Neural cell (in vitro differentiated cells): ENCODE data around the gene SLC9A3. TPM values are rescaled to one million over a fixed set of nuclear protein-coding genes. Genes with fewer than 3 reads are reported as not detected.

ENCODE experiments used
- H2AFZ ChIP-seq: fragments of 200-600, 300-800 bp; sonication (generic), shearing (Covaris generic); 2 replicates; pipeline ENCODE4 v1.6.0; 2014; ENCODE audit warnings: low read depth, mild to moderate bottlenecking, antibody characterized with exemption, low read length, moderate library complexity
- H3F3A ChIP-seq: fragments of 200-600 bp; shearing (Covaris generic); 2 replicates; pipeline ENCODE4 v1.6.1; 2016; ENCODE audit warnings: mild to moderate bottlenecking, moderate library complexity, mixed read lengths, antibody characterized with exemption, low read length; ENCODE audit not compliant: insufficient read depth, poor library complexity, severe bottlenecking
- H3K27ac ChIP-seq: fragments of 200-600, 300-800 bp; sonication (generic), shearing (Covaris generic); 2 replicates; pipeline ENCODE4 v1.5.1; 2014; ENCODE audit warnings: mild to moderate bottlenecking, low read length, moderate library complexity
- H3K27me3 ChIP-seq: fragments of 300-800, 200-600 bp; sonication (generic), shearing (Covaris generic); 2 replicates; pipeline ENCODE4 v1.6.0; 2014; ENCODE audit warnings: mild to moderate bottlenecking, low read depth, low read length, moderate library complexity; ENCODE audit not compliant: insufficient read depth
- H3K36me3 ChIP-seq: fragments of 300-800, 200-600 bp; sonication (generic), shearing (Covaris generic); 2 replicates; pipeline ENCODE4 v1.5.1; 2014; ENCODE audit warnings: mild to moderate bottlenecking, antibody characterized with exemption, low read length, moderate library complexity; ENCODE audit not compliant: insufficient read depth
- H3K4me2 ChIP-seq: fragments of 300-800, 200-600 bp; sonication (generic), shearing (Covaris generic); 2 replicates; pipeline ENCODE4 v1.6.0; 2014; ENCODE audit warnings: mild to moderate bottlenecking, low read length
- H3K4me3 ChIP-seq: fragments of 300-800, 200-600 bp; sonication (generic), shearing (Covaris generic); 2 replicates; pipeline ENCODE4 v1.5.1; 2014; ENCODE audit warnings: mild to moderate bottlenecking, low read length, moderate library complexity
- H3K79me2 ChIP-seq: fragments of 200-600 bp; shearing (Covaris generic); replicated peaks from 2 replicates; pipeline ENCODE4 v1.6.0; 2014; ENCODE audit warnings: mild to moderate bottlenecking, low read length, moderate library complexity; ENCODE audit not compliant: insufficient read depth
- H3K9ac ChIP-seq: fragments of 300-800, 200-600 bp; sonication (generic), shearing (Covaris generic); 2 replicates; pipeline ENCODE4 v1.6.1; 2016; ENCODE audit warnings: mild to moderate bottlenecking, low read length, mixed read lengths
- H3K9me2 ChIP-seq: fragments of 200-600 bp; shearing (Covaris generic); 2 replicates; pipeline ENCODE4 v1.6.1; 2016; ENCODE audit warnings: mild to moderate bottlenecking, low read length, mixed read lengths; ENCODE audit not compliant: insufficient read depth
- H3K9me3 ChIP-seq: fragments of 200-600, 300-800 bp; sonication (generic), shearing (Covaris generic); 2 replicates; pipeline ENCODE4 v1.6.1; 2016; ENCODE audit warnings: mild to moderate bottlenecking, mixed run types, low read length, moderate library complexity, mixed read lengths
- H4K20me1 ChIP-seq: fragments of 200-600 bp; shearing (Covaris generic); 2 replicates; pipeline ENCODE4 v1.6.1; 2016; ENCODE audit warnings: mild to moderate bottlenecking, mixed run types; ENCODE audit not compliant: insufficient read depth
- EP300 ChIP-seq: fragments of 450-650 bp; conservative IDR thresholded peaks from 2 replicates; pipeline ENCODE4 v1.6.1; 2014; ENCODE audit warnings: antibody characterized with exemption, mild to moderate bottlenecking, moderate library complexity; ENCODE audit not compliant: poor library complexity, severe bottlenecking
- EZH2 ChIP-seq: fragments of 200-600, 300-800 bp; shearing (Covaris generic), sonication (generic); IDR thresholded peaks from 2 replicates; pipeline ENCODE4 v1.6.1; 2014; ENCODE audit warnings: antibody characterized with exemption, low read length, borderline replicate concordance, mild to moderate bottlenecking; ENCODE audit not compliant: insufficient read depth, poor library complexity, severe bottlenecking
- MXI1 ChIP-seq: fragments of 450-650 bp; conservative IDR thresholded peaks from 2 replicates; pipeline ENCODE4 v1.6.1; 2014; ENCODE audit warnings: antibody characterized with exemption, mild to moderate bottlenecking; ENCODE audit not compliant: poor library complexity, severe bottlenecking
- POLR2AphosphoS5 ChIP-seq: IDR thresholded peaks from 2 replicates; pipeline ENCODE4 v1.6.1; 2012
- RAD21 ChIP-seq: fragments of 450-650 bp; conservative IDR thresholded peaks from 2 replicates; pipeline ENCODE4 v1.6.1; 2014; ENCODE audit warnings: antibody characterized with exemption, mild to moderate bottlenecking, moderate library complexity
- SMC3 ChIP-seq: fragments of 450-650 bp; conservative IDR thresholded peaks from 2 replicates; pipeline ENCODE4 v1.6.1; 2014; ENCODE audit warnings: antibody characterized with exemption, mild to moderate bottlenecking, moderate library complexity; ENCODE audit not compliant: poor library complexity
- TAF1 ChIP-seq: IDR thresholded peaks from 2 replicates; pipeline ENCODE4 v1.6.1; 2012; ENCODE audit warnings: low read depth
- polyA plus RNA-seq: library from polyadenylated mRNA; depleted of rRNA; stranded (reverse); fragments of >200 nt; gene quantifications from 2 replicates; pipeline ENCODE4 v1.2.3, GENCODE V29; 2014
- TF ChIP-seq, protein P1 (sequence below): fragments of 450-650 bp; IDR thresholded peaks from 2 replicates; pipeline ENCODE4 v1.5.1; 2014; ENCODE audit warnings: antibody characterized with exemption, mild to moderate bottlenecking, moderate library complexity; ENCODE audit not compliant: poor library complexity, severe bottlenecking
- TF ChIP-seq, protein P2 (sequence below): IDR thresholded peaks from 2 replicates; pipeline ENCODE4 v1.6.1; 2012; ENCODE audit warnings: borderline replicate concordance

The SLC9A3 gene
- polyA plus RNA-seq, 1 donor from 2014 or later: 4.0 TPM

DNA sequence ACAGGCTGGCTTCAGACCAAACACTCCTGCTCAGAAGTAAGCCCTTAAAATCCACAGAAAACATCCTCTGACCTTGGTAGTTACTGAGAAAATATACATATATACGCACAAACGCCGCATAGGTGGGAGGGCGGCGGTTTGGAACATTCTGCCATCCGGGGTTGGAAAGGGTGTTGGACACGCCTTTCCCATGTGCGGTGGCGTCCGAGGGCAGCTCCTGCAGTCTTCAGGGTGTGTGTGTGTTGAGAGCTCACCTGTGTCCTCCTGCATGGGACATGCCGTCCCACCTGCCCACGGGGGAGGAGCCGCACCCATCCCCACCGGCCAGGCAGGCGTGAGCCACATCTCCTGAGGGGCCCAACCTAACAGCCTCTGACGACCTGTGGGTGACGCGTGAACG, 28.2 kb downstream of the SLC9A3 start:
- no peak overlapping the region for H3K4me3 ChIP-seq
- H3K9me3 ChIP-seq: no peaks in the 10 kb centered on the region
- peaks cover 16% of the 10 kb centered on the region for H3K27me3 ChIP-seq
- H3F3A ChIP-seq: no peaks in the 10 kb centered on the region
- no peaks in the 10 kb centered on the region for H3K36me3 ChIP-seq
- no peak overlapping the region for H3K27ac ChIP-seq
- H4K20me1 ChIP-seq: no peaks in the 10 kb centered on the region
- H3K79me2 ChIP-seq: no peaks in the 10 kb centered on the region
- H3K4me2 ChIP-seq: no peak overlapping the region
- no peaks in the 10 kb centered on the region for H3K9me2 ChIP-seq
- H3K9ac ChIP-seq: no peak overlapping the region
- TF ChIP-seq EP300 (no peak), TAF1 (no peak), POLR2AphosphoS5 (no peak), EZH2 (no peak), MXI1 (no peak), RAD21 (no peak), SMC3 (no peak)
- TF ChIP-seq, protein P1, sequence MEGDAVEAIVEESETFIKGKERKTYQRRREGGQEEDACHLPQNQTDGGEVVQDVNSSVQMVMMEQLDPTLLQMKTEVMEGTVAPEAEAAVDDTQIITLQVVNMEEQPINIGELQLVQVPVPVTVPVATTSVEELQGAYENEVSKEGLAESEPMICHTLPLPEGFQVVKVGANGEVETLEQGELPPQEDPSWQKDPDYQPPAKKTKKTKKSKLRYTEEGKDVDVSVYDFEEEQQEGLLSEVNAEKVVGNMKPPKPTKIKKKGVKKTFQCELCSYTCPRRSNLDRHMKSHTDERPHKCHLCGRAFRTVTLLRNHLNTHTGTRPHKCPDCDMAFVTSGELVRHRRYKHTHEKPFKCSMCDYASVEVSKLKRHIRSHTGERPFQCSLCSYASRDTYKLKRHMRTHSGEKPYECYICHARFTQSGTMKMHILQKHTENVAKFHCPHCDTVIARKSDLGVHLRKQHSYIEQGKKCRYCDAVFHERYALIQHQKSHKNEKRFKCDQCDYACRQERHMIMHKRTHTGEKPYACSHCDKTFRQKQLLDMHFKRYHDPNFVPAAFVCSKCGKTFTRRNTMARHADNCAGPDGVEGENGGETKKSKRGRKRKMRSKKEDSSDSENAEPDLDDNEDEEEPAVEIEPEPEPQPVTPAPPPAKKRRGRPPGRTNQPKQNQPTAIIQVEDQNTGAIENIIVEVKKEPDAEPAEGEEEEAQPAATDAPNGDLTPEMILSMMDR: no peak
- TF ChIP-seq, protein P2, sequence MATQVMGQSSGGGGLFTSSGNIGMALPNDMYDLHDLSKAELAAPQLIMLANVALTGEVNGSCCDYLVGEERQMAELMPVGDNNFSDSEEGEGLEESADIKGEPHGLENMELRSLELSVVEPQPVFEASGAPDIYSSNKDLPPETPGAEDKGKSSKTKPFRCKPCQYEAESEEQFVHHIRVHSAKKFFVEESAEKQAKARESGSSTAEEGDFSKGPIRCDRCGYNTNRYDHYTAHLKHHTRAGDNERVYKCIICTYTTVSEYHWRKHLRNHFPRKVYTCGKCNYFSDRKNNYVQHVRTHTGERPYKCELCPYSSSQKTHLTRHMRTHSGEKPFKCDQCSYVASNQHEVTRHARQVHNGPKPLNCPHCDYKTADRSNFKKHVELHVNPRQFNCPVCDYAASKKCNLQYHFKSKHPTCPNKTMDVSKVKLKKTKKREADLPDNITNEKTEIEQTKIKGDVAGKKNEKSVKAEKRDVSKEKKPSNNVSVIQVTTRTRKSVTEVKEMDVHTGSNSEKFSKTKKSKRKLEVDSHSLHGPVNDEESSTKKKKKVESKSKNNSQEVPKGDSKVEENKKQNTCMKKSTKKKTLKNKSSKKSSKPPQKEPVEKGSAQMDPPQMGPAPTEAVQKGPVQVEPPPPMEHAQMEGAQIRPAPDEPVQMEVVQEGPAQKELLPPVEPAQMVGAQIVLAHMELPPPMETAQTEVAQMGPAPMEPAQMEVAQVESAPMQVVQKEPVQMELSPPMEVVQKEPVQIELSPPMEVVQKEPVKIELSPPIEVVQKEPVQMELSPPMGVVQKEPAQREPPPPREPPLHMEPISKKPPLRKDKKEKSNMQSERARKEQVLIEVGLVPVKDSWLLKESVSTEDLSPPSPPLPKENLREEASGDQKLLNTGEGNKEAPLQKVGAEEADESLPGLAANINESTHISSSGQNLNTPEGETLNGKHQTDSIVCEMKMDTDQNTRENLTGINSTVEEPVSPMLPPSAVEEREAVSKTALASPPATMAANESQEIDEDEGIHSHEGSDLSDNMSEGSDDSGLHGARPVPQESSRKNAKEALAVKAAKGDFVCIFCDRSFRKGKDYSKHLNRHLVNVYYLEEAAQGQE: no peak
- no peak overlapping the region for H2AFZ ChIP-seq

DNA sequence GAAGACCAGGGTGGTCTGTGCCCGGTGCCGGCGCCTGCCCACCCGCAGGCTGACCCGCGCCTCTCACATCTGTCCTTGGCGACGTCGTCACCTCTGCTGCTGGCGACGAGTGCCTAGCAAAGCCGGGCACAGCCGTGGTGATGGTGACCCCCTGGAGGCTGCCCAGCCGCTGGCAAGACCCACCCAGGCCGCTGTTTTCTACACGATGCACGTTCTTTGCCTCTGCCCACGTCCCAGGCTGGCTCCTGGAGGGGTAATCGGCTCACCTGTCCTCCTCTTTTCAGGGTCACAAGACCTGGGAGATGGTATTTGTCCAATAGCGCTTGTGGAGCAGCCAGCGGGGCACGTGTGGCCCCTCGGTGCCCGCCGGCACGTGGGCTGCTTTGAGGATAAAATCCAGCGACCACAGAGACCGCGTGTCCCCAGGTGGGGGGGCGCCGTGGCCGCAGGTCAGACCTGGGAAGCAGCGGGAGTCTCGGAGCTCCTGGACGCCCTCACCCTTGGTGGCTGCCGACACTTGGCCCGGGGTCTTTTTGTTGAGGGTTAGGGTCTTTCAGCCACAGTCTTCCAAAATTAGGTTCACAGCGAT, 29.5 kb downstream of the SLC9A3 start:
- no peaks in the 10 kb centered on the region for H3K9me3 ChIP-seq
- H4K20me1 ChIP-seq: no peaks in the 10 kb centered on the region
- no peaks in the 10 kb centered on the region for H3K36me3 ChIP-seq
- no peak overlapping the region for H3K9ac ChIP-seq
- no peaks in the 10 kb centered on the region for H3K9me2 ChIP-seq
- H2AFZ ChIP-seq: no peak overlapping the region
- H3K79me2 ChIP-seq: no peaks in the 10 kb centered on the region
- TF ChIP-seq EZH2 (no peak), MXI1 (no peak), RAD21 (no peak), SMC3 (no peak), POLR2AphosphoS5 (no peak), EP300 (no peak)
- TF ChIP-seq, protein P1: no peak
- peaks cover 16% of the 10 kb centered on the region for H3K27me3 ChIP-seq
- no peak overlapping the region for H3K27ac ChIP-seq
- no peak overlapping the region for H3K4me2 ChIP-seq
- H3K4me3 ChIP-seq: no peak overlapping the region
- no peaks in the 10 kb centered on the region for H3F3A ChIP-seq
